LNCAP (cell line): ENCODE results near the gene FURIN.

Source experiments
- TF ChIP-seq, protein P1 (sequence below): fragments of 450-650 bp; IDR thresholded peaks from 2 replicates; pipeline ENCODE4 v1.5.1; 2017; ENCODE audit warnings: mild to moderate bottlenecking

FURIN gene

DNA sequence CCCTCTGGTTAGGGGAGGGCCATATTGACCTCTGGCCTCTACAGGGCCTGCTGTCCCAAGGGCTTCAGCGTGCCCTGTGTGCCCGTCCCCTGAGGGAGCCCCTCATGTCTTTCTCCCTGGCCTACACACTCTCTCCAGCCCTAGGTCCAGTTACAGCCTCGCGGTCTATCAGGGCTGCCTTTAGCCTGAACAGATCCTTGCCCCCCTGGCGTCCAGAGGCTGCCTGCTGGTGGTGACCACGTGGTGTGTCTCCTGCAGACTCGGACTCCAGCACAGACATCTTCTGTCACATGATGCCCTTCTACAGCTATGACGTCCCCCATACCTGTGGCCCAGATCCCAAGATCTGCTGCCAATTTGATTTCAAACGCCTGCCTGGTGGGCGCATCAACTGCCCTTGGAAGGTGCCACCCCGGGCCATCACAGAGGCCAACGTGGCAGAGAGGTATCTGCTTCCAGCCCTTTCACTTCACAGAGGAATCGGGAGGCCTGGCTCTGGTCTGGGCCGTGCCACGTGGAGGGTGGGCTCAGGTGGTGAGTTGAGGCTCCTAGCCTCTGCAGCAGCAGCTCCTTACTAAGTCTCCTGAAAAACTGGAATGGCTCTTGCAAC is 38.8 kb downstream of the FURIN start:
- TF ChIP-seq, protein P1, sequence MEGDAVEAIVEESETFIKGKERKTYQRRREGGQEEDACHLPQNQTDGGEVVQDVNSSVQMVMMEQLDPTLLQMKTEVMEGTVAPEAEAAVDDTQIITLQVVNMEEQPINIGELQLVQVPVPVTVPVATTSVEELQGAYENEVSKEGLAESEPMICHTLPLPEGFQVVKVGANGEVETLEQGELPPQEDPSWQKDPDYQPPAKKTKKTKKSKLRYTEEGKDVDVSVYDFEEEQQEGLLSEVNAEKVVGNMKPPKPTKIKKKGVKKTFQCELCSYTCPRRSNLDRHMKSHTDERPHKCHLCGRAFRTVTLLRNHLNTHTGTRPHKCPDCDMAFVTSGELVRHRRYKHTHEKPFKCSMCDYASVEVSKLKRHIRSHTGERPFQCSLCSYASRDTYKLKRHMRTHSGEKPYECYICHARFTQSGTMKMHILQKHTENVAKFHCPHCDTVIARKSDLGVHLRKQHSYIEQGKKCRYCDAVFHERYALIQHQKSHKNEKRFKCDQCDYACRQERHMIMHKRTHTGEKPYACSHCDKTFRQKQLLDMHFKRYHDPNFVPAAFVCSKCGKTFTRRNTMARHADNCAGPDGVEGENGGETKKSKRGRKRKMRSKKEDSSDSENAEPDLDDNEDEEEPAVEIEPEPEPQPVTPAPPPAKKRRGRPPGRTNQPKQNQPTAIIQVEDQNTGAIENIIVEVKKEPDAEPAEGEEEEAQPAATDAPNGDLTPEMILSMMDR, result no peak

DNA sequence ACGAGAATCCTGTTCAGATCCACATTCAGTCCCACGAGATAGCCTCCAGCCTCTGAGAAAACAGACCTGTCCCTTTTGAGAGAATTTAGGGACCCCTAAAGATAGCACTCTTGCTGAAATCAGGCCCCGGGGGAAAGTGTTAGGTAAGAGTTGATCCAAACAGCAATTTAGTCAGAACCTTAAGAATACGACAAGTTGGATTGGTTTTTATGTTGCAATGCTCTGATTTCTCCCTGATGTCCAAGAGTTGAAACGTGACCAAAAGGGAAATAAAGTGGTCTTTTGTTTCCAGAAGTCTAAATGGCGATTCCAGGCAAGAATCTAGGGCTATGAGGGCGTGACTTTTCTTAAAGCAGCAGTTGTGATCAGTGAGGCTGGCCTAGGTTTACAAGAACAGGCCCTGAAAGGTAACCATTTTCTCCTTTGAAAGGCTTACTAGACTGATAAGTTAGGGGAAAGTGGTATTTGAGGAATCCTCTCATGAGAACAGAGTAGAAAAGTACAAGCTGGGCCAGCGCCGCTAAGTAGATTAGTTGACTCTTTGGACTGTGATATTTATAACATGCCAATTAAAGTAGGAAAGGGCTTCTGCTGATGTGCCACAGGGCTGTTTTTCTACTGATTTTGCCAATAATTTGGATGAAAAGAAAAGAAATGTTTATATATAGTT is 39.6 kb downstream of the FURIN start:
- TF ChIP-seq, protein P1, result no peak

DNA sequence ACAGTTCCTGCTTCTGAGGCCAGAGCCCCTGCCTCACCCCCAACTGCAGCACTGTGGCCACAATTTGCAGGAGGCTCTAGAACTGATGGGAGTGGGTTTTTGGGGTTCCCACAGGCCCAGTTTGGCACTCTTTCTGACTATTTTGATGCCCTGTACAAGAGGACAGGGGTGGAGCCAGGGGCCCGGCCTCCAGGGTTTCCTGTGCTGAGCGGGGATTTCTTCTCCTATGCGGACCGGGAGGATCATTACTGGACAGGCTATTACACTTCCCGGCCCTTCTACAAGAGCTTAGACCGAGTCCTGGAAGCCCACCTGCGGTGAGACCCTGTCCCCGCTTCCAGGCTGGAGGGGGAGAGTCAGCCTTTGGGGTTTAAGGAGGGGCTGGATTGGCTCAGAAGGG is 41.6 kb downstream of the FURIN start:
- TF ChIP-seq, protein P1, result no peak

DNA sequence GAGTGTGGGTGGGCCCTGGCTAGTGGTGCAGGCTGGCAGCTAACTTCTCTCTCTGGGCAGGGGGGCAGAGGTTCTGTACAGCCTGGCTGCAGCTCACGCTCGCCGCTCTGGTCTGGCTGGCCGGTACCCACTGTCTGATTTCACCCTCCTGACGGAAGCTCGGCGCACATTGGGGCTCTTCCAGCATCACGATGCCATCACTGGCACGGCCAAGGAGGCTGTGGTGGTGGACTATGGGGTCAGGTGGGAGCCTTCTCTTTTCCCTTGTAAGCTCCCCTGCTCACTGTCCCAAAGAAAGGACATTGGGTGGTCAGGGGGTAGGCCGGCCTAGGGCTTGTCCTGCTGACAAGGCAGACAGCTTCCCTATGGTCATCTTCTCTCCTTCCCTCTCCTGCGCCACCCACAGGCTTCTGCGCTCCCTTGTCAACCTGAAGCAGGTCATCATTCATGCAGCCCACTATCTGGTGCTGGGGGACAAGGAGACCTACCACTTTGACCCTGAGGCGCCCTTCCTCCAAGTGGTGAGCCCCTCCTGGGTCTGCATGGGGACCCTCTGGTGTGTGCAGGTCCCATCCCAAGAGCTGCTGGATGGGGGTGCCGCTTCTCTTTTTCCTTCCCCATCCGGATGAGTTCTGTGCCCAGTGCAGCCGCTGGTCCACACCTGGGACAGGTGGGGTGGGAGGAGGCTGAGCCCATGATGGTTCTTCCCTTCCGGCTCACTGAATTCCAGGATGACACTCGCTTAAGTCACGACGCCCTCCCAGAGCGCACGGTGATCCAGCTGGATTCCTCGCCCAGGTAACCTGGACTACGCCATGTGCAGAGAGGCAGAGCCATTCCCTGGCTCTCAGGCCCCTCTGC is 42.3 kb downstream of the FURIN start:
- TF ChIP-seq, protein P1, result no peak

DNA sequence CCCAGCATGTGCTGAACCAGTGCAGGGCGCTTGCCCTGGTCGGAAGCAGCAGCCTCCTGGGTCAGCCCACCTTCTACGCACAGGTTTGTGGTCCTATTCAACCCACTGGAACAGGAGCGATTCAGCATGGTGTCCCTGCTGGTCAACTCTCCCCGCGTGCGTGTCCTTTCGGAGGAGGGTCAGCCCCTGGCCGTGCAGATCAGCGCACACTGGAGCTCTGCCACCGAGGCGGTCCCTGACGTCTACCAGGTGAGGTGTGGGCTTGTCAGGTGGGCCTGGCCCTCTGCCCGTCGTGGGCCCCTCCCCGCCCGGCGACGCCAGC is 42.9 kb downstream of the FURIN start:
- TF ChIP-seq, protein P1, result no peak

DNA sequence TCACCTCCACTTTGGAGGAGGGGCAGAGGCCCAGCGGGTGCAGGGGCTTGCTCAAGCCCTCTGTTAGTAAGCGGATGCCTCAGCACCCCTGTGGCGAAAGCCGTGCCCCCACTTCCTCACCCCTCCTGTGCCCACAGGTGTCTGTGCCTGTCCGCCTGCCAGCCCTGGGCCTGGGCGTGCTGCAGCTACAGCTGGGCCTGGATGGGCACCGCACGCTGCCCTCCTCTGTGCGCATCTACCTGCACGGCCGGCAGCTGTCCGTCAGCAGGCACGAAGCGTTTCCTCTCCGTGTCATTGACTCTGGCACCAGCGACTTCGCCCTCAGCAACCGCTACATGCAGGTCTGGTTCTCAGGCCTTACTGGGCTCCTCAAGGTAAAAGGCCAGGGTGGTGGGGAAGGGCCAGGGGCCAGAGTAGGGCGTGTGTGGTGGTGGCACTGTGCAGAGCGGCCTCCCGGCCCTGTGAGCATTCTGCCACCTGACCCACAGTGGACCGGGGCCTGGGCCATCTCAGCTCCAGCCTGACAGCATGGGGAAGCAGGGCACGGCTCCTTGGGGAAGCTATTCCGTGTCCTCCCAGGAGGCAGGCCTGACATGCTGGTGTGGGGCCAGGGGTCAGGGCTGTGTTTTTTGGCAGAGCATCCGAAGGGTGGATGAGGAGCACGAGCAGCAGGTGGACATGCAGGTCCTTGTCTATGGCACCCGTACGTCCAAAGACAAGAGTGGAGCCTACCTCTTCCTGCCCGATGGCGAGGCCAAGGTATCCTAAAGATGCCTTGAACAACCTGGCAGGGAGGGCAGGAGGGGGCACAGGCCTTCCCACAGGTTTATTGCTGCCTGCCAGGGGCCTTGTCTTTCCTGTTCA is 43.8 kb downstream of the FURIN start:
- TF ChIP-seq, protein P1, result no peak

DNA sequence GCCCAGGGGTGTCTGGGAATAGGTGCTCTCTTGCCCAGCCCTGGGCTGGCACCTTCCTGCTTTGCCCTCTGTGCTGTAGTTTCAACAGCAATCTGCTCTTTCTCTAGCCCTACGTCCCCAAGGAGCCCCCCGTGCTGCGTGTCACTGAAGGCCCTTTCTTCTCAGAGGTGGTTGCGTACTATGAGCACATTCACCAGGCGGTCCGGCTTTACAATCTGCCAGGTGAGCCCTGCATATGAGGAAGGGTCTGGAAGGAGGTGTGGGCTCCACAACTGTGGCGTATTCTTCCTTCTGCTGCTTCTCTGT is 44.3 kb downstream of the FURIN start:
- TF ChIP-seq, protein P1, result no peak
